Uterus (tissue), 2 donors: Measurements from ENCODE around the gene SREBF1.

Source experiments
- CTCF ChIP-seq, 4 experiments: fragments of 200-600 bp in 2 of 4; fragments of 450-650 bp in 2 of 4; sonication (generic) in 2 of 4; IDR thresholded peaks; one replicate each; pipeline ENCODE4 v1.5.1; 2016 to 2019; ENCODE audit warnings: antibody characterized with exemption in 4 of 4, mild to moderate bottlenecking in 2 of 4, moderate library complexity in 1 of 4
- POLR2A ChIP-seq, 2 donors: fragments of 450-650 bp; IDR thresholded peaks; one replicate each; pipeline ENCODE4 v1.6.1; 2016; ENCODE audit warnings: antibody characterized with exemption in 2 of 2, mild to moderate bottlenecking in 1 of 2, moderate library complexity in 1 of 2

GRCh38 chr17:17883801-17884200 lies 47.0 kb upstream of the SREBF1 start:
- TF ChIP-seq CTCF (IDR thresholded peaks at IDR 0.05) (no peak), POLR2A (IDR thresholded peaks at IDR 0.05) (no peak)
